NAMALWA (cell line): ENCODE data around the gene PAFAH2.
A peak's percentile ranks its signal among the peaks of the same experiment; 100 is the strongest.

ENCODE experiments used
- DNase-seq: peaks from one replicate; pipeline ENCODE4 v3.0.0-alpha.2; 2015; ENCODE audit warnings: low spot score

The PAFAH2 gene

DNA sequence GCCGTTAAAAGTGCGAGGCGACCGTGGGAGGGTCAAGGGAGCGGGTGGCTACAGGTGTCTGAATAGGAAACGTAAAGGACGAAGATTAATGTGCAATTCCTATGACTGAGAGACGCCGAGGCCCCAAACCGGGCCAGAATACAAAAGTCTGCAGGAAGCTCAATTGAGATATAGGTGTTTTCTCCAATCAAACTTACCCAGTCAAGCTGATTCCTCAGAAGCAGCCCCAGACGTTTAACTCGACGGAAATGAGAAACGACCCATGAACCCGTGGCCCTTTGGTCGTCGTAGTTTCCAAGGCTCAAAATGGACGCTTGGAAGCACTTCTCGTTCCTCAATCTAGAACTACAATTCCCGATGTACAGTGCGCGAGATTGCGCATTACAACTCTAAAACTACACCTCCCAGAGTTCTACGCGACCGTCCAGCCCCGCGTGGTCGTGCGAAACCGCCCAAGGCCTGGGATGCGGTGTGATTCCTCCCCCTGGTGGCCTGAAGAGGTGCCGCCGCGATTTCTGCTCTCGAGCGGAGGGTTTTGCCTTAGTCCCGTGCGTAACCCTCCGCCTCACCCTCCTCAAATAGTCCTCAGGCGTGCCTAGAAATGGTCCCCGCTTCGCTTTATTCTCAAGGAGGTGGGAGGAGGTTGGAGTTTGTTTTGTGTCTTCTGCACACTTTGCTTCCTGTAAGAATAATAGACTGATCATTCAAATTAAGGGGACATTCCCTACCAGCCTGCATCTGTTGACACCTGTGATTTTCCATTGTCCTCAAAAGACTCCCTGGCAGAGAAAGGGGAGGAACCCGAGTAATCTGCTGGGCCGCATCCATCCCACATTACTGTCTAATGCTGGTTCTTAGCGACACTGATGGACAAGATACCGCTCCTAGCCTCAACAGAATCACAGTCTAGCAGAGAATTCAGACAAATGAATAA is at the start of gene PAFAH2:
Gene PAFAH2, minus strand, starts transcription at position 236 of the 934 bp plus-strand sequence. CDS start 7,247 bp downstream, outside the sequence.
- peak; percentile 100 for DNase-seq

GRCh38 chr1:26047278-26047874 is 49.5 kb upstream of the PAFAH2 start:
- no peak for DNase-seq

- DNase-seq: no peak
Measured at GRCh38 chr1:26046246-26047095, 48.6 kb upstream of the PAFAH2 start.

- no peak for DNase-seq
Measured at GRCh38 chr1:26045722-26046245, 47.9 kb upstream of the PAFAH2 start, which contains the start of gene SLC30A2. TSS of gene SLC30A2 (minus strand) at chr1:26046118. CDS start at chr1:26045896, 222 bp downstream.

- DNase-seq: no peak
Measured at GRCh38 chr1:26044971-26045721, 47.3 kb upstream of the PAFAH2 start.

DNA sequence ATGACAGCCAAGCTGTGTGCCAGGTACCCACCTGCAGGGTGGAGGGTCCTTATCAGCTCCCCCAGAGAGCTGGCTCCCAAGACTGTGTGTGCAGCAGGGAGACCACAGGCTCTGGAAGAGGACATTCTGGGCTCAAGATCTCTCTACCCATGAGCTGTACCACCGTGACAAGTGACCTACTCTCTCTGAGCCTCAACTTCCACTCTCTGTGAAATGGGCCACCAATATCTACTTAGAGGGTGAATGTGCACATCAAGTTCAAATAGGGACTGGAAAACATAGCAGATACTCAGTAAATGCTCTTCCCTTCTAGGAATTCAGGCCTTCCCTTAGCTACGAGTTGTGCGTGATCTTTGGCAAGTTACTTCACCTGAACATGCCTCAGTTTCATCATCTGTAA is 46.6 kb upstream of the PAFAH2 start:
- no peak for DNase-seq

DNA sequence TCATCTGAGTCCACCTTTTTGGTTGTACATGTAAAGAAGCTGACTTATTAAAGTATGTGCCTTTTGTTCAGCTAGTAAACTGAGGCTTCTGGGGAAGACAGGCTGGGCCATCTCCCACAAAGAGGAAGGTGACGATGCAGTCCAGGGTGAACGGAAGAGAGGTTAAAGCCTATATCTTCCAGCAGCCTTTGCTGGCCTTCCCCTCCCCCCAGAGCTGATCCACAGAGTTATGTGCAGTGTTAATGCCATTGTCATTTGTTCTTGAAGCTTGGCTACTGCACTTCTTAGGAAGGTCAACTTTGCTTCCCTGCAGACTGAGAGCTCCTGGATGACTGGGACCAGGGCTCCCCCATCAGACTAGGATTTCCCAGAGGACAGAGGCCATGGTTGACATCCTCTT is 45.9 kb upstream of the PAFAH2 start:
- no peak for DNase-seq

DNA sequence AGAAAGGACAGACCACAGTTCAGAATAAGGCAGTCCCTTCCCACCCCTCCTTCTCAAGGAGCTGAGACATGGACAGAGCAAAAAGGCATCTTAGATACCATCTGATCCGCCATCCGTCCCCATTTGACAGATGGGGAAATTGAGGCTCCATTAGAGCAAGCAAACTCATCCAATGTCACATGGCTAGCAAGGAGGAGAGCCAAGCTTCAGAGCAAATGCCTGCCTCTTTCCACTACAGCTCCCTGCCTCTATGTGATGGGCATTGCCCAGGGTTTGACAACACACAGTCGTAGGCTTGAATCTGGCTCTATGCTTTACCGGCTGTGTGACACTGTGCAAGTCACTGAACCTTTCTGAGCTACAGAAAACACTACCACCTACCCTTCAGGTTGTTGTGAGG is 44.1 kb upstream of the PAFAH2 start:
- no peak for DNase-seq

GRCh38 chr1:26041401-26041800 is 43.5 kb upstream of the PAFAH2 start:
- DNase-seq: no peak

DNA sequence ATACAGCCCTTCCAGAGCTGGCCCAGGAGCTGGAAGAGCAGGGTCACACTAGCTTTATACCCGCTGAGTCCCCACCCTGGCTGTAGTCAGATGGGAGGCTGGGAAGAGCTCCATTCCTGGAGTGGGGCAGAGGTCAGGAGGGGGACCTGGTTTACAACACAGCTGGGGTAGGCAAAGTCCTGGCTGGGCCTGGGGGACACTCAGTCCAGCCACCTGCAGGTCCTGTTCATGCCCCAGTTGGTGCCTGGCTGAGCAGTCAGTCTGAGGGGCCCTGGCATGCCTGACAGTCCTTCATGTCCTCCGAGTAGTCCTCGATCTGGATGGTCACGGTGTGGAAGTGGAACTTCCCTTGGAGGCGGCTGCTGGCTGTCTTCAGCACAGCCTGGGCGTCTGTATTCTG is 41.0 kb upstream of the PAFAH2 start:
- DNase-seq: no peak

DNA sequence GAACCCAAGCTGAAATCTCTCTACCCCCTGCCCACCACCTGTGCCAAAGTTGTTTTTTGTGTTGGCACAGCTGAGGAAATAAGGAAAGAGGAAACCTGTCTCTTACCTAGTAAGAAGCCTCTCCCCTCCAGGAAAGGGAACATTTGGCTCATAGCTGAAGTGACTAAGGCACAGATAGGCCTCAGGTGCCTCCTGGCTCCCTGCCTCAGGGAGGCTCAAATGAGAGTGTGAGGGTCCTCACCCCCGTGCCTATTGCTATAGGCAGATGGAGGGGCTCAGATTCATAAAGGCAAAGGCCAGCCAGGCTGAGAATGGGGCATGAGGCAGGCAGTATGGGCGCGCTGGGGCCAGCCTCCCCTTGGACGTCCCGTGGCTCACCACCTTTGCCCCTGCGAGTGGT is 40.6 kb upstream of the PAFAH2 start:
- no peak for DNase-seq

DNA sequence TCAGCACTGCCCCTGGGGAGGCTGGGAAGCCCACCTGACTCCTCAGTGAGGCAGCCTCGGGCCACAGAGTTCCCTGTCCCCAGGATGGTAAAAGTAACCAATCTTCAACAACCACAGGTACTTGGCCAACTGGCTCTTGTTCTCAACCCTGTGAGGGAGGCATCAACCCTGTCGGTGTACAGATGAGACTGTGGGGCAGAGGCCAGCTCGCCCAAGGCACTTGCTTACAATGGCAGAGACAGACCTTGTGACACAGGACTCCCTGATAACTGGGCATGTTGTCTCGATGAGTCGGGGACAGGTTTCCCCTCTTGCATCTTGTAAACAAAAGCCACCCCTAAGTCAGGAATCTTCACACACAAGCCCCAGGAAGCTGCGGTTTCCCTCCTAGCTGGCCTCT is 40.0 kb upstream of the PAFAH2 start:
- no peak for DNase-seq

- DNase-seq: no peak
Measured at GRCh38 chr1:26036756-26037281, 39.0 kb upstream of the PAFAH2 start.

GRCh38 chr1:26035959-26036755 is 38.3 kb upstream of the PAFAH2 start:
- DNase-seq: peak; percentile 71

DNA sequence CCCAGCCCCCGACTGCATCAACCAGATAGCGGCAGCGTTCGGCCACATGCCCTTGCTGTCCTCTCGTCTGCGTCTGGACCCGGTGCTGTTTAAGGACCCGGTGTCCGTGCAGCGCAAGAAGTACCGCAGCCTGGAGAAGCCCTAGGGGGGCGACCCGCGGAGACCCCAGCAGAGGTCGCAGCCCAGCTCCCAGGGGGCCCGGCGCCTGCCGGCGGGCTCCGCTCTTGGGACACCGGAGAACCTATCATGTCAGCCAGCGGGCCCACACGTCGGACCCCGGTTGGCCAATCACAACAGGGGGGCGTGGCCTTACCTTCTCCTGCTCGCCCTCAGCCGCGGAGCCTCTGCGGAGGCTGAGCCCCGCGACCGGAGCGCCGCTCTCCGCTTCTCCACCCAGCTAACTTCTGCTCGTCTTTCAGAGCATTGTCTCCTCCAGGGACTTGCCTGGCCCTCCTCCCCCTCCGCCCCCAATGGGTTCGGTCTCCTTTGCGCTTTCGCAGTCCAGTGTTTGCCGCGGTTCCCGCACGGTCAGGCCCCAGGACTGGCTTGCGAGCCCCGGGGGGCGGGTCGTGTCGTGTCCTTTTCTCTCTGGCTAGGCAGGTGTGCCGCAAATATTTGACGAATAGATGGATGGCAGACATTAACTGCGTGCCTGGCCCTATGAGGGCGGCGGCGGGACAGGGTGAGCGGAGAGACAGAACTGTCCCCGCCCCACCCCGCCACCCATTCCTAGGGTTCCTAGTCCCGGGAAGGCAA is 37.5 kb upstream of the PAFAH2 start:
- DNase-seq: peak; percentile 91

DNA sequence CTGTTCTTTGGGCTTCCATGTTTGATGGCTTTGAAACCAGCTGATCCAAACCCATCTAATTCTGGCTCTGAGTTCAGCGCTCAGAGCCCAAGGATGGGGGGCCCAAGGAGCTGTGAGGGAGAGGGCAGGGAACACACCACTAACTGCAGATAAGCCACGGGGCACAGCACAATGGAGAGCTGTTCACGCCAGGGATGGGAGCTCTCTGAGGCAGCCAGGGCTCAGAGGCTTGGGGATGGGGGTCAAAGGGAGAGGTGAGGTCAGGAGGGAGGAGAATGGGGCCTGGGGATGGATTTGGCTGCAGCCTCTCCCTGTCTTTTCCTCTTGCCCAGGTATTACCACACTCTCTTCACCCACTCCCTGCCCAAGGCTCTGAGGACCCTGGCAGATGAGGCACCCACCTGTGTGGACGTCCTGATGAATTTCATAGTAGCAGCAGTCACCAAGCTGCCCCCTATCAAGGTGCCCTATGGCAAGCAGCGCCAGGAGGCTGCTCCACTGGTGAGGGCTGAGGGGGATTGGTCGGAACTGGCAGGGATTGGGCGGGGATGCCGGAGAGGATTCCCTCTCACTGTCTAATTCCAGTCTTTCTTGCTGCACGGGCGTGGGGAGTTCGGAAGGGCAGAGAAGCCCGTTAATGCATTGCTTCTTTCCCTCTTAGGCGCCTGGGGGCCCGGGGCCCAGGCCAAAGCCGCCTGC is 36.8 kb upstream of the PAFAH2 start:
- no peak for DNase-seq

DNA sequence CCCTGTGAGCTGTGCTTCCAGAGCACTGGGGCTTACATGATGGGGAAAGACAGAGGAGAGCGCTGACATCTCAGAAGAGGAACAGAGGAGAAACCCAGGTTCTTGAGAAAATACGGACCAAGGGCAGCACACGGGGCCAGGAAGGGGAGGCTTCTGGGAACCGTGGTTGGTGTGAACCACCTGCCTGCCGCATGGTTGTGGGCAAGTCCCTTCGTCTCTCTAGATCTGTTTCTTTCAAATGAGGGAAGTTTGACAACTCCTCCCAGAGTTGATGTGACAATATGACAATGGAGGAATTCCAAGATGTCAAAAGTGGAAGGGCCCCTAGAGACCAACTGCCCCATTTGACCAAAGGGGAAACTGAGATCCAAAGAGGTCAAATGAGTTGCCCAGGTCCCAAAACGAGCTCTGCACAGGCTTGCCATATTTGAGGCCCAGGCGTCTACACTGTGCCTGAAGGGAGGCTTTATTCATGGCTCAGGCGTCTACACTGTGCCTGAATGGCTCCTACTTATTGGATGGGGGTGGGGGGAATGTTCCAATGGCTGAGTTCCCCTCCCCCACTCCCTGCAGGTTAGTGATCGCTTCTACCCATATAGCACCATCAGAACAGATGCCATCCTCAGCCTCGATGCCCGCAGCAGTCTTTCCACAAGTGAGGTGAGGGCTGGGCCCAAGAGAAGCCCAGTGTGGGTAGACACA is 34.9 kb upstream of the PAFAH2 start:
- no peak for DNase-seq

GRCh38 chr1:26031611-26032220 is 33.9 kb upstream of the PAFAH2 start:
- no peak for DNase-seq
